ENCODE results near the gene NHSL1. TPM values are rescaled to one million over a fixed set of nuclear protein-coding genes. Genes with fewer than 3 reads are reported as not detected.

NHSL1 gene
- polyA plus RNA-seq, 3 donors: 0.06 to 2.8 (median 0.51) TPM

DNA sequence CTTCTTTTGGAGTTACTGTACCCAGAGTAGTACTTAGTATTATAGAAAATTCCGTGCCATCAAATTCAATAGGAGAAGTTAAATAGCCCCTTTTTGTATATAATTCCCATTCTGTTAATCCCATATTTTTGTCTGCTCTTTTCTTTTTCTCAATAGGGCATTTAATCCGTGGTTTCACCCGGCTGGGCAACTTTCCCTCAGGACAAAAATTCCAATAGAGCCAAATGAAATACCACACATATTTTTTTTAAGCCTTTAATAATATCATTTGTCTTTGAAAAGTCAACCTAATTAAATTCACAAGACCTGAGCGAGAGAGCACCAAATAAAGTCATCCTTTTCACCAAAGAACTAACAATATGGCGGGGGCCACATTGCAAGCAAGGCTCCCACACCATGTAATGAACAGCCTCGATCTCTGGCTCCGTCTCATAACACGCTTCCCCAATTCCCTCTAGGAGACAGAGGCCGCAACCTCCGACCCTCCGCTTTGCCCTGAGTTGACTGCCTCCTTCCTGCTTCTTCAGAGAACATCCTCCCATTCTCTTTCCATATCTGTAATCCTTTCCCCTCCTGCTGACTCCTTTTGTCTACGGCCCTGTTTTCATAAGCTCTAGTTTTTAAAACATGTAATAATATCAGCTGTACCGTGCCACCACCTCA lies 13.6 kb downstream of the NHSL1 start:
- Histone ChIP-seq H3K4me1 (ENCODE audit: control insufficient read depth in 1 of 2, insufficient read depth in 2 of 2, low read length in 2 of 2) (no peaks in the 10 kb centered on the region), H3K4me2 (replicated peaks; ENCODE audit: extremely low read depth, low read length, poor library complexity, severe bottlenecking) (no peak overlapping the region), H3K27ac (ENCODE audit: low read depth in 1 of 2, low read length in 2 of 2) (no peak overlapping the region), H3K36me3 (replicated peaks in 1 of 2; ENCODE audit: control insufficient read depth in 1 of 2, insufficient read depth in 2 of 2, low read length in 2 of 2) (no peaks in the 10 kb centered on the region), H4K20me1 (ENCODE audit: insufficient read depth, low read length) (no peaks in the 10 kb centered on the region), H3K9ac (ENCODE audit: insufficient read depth, low read length, poor library complexity, severe bottlenecking) (no peak overlapping the region), H2AFZ (ENCODE audit: insufficient read depth, low read depth, low read length, poor library complexity, severe bottlenecking) (no peak overlapping the region), H3K4me3 (replicated peaks in 1 of 3; ENCODE audit: low read depth in 2 of 3, low read length in 3 of 3) (no peak overlapping the region), H3K27me3 (ENCODE audit: control insufficient read depth in 2 of 2, insufficient read depth in 2 of 2, low read length in 2 of 2) (no peaks in the 10 kb centered on the region), H3K79me2 (ENCODE audit: insufficient read depth, low read length) (no peaks in the 10 kb centered on the region), H3K9me3 (replicated peaks in 1 of 2; ENCODE audit: control insufficient read depth in 1 of 2, insufficient read depth in 1 of 2, low read length in 2 of 2) (no peaks in the 10 kb centered on the region)
- no peak overlapping the region for H3K4me3 Mint-ChIP-seq
- no peak overlapping the region for H3K27ac Mint-ChIP-seq
- H3K27me3 Mint-ChIP-seq (ENCODE audit: low read depth in 3 of 3): peaks cover 0 to 2% (median 0%) of the 10 kb centered on the region in 3 donors
- 97% methylated on average over 12 of the region's 13 CpGs for WGBS (ENCODE audit: insufficient coverage)
- TF ChIP-seq, protein P1, sequence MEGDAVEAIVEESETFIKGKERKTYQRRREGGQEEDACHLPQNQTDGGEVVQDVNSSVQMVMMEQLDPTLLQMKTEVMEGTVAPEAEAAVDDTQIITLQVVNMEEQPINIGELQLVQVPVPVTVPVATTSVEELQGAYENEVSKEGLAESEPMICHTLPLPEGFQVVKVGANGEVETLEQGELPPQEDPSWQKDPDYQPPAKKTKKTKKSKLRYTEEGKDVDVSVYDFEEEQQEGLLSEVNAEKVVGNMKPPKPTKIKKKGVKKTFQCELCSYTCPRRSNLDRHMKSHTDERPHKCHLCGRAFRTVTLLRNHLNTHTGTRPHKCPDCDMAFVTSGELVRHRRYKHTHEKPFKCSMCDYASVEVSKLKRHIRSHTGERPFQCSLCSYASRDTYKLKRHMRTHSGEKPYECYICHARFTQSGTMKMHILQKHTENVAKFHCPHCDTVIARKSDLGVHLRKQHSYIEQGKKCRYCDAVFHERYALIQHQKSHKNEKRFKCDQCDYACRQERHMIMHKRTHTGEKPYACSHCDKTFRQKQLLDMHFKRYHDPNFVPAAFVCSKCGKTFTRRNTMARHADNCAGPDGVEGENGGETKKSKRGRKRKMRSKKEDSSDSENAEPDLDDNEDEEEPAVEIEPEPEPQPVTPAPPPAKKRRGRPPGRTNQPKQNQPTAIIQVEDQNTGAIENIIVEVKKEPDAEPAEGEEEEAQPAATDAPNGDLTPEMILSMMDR (IDR thresholded peaks at IDR 0.05): no peak
- no peak for DNase-seq
- H3K9me3 Mint-ChIP-seq: peaks cover 0 to 1% (median 0%) of the 10 kb centered on the region in 7 donors
- H3K4me1 Mint-ChIP-seq: peaks cover 2% of the 10 kb centered on the region
- intact Hi-C loops (cut with micrococcal nuclease): no loop called here
- peaks cover 0 to 3% of the 10 kb centered on the region in 2 donors for H3K36me3 Mint-ChIP-seq

DNA sequence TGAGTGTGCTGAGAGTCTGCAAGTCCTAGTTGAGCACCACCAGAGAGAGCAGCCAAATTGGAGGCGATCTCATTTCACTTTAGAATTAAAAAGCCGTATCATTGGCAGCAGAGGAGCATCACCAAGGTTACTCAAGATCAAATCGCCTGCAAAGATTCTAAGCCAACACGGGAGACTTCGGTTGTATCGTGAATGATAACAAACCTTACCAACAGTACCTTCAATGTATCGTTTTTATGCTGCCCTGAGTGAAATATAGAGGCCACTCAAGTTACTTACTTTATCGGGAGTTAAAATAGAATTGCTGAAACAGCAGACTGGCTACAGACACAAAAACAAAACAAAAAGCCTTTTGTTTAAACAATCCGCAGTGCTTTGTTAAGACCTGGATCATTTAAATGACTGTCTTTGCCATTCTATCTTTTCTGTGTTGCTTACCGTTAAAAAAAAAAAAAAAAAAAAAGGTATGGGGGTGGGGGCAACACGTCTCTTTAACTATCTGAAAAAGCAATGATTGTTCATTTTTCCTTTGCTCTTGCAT lies 14.2 kb downstream of the NHSL1 start:
- H3K36me3 ChIP-seq (replicated peaks in 1 of 2; ENCODE audit: control insufficient read depth in 1 of 2, insufficient read depth in 2 of 2, low read length in 2 of 2): no peaks in the 10 kb centered on the region
- H3K4me3 Mint-ChIP-seq: no peak overlapping the region
- TF ChIP-seq, protein P1 (IDR thresholded peaks at IDR 0.05): no peak
- no peak overlapping the region for H3K27ac Mint-ChIP-seq
- no peak overlapping the region for H3K4me3 ChIP-seq (replicated peaks in 1 of 3; ENCODE audit: low read depth in 2 of 3, low read length in 3 of 3)
- no peaks in the 10 kb centered on the region for H3K9me3 ChIP-seq (replicated peaks in 1 of 2; ENCODE audit: control insufficient read depth in 1 of 2, insufficient read depth in 1 of 2, low read length in 2 of 2)
- peaks cover 2% of the 10 kb centered on the region for H3K4me1 Mint-ChIP-seq
- peaks cover 0 to 2% (median 0%) of the 10 kb centered on the region in 3 donors for H3K27me3 Mint-ChIP-seq (ENCODE audit: low read depth in 3 of 3)
- H3K9ac ChIP-seq (ENCODE audit: insufficient read depth, low read length, poor library complexity, severe bottlenecking): no peak overlapping the region
- peaks cover 0 to 1% (median 0%) of the 10 kb centered on the region in 7 donors for H3K9me3 Mint-ChIP-seq
- H3K4me2 ChIP-seq (replicated peaks; ENCODE audit: extremely low read depth, low read length, poor library complexity, severe bottlenecking): no peak overlapping the region
- peaks cover 0 to 3% of the 10 kb centered on the region in 2 donors for H3K36me3 Mint-ChIP-seq
- no peak overlapping the region for H2AFZ ChIP-seq (ENCODE audit: insufficient read depth, low read depth, low read length, poor library complexity, severe bottlenecking)
- no peaks in the 10 kb centered on the region for H3K79me2 ChIP-seq (ENCODE audit: insufficient read depth, low read length)
- H3K27me3 ChIP-seq (ENCODE audit: control insufficient read depth in 2 of 2, insufficient read depth in 2 of 2, low read length in 2 of 2): no peaks in the 10 kb centered on the region
- H3K4me1 ChIP-seq (ENCODE audit: control insufficient read depth in 1 of 2, insufficient read depth in 2 of 2, low read length in 2 of 2): no peaks in the 10 kb centered on the region
- H3K27ac ChIP-seq (ENCODE audit: low read depth in 1 of 2, low read length in 2 of 2): no peak overlapping the region
- H4K20me1 ChIP-seq (ENCODE audit: insufficient read depth, low read length): no peaks in the 10 kb centered on the region
- intact Hi-C loops (cut with micrococcal nuclease): no loop called here
- WGBS (ENCODE audit: insufficient coverage): 96% methylated on average over 7 of the region's 11 CpGs
- no peak for DNase-seq
